HFFc6 (cell line): ENCODE results near the gene UNC119. TPM values are rescaled to one million over a fixed set of nuclear protein-coding genes. Genes with fewer than 3 reads are reported as not detected.

Experiments
- DNase-seq: peaks from one replicate; pipeline ENCODE4 v3.0.0-alpha.2; 2018
- H3K27ac Mint-ChIP-seq: 2 replicates; pipeline ENCODE4 v1.8.0; 2020; ENCODE audit warnings: mild to moderate bottlenecking, mixed read lengths
- H3K27me3 Mint-ChIP-seq: 2 replicates; pipeline ENCODE4 v1.8.0; 2021; ENCODE audit warnings: mild to moderate bottlenecking, moderate library complexity, mixed read lengths; ENCODE audit not compliant: insufficient read depth
- H3K36me3 Mint-ChIP-seq: 2 replicates; pipeline ENCODE4 v1.8.0; 2021; ENCODE audit warnings: low read depth, mixed read lengths
- H3K4me1 Mint-ChIP-seq: 2 replicates; pipeline ENCODE4 v1.8.0; 2020; ENCODE audit warnings: low read depth, mixed read lengths
- H3K4me3 Mint-ChIP-seq: 2 replicates; pipeline ENCODE4 v1.8.0; 2020; ENCODE audit warnings: mild to moderate bottlenecking, moderate library complexity, mixed read lengths
- H3K9me3 Mint-ChIP-seq: 2 replicates; pipeline ENCODE4 v1.8.0; 2020; ENCODE audit warnings: mild to moderate bottlenecking, mixed read lengths
- total RNA-seq, 6 experiments: library from RNA; stranded (reverse); fragmentation: NEBNext Ultra II Directional; extraction: Animal tissue kit (Norgen Biotek cat#: 25700); gene quantifications; 2 replicates in 1 of 6; 3 replicates in 5 of 6; pipeline ENCODE4 v1.2.3, GENCODE V29; 2021
- TF ChIP-seq, protein P1 (sequence below): fragments of 200-600 bp; sonication (generic); IDR thresholded peaks from 2 replicates; pipeline ENCODE4 v1.5.0; 2021; ENCODE audit warnings: antibody characterized with exemption, mild to moderate bottlenecking

Gene UNC119
- total RNA-seq, 6 experiments from 2014 or later: 28.3 to 36.9 (median 30.1) TPM

- H3K27me3 Mint-ChIP-seq: peaks cover 40% of the 10 kb centered on the region
- no peak for DNase-seq
- TF ChIP-seq, protein P1, sequence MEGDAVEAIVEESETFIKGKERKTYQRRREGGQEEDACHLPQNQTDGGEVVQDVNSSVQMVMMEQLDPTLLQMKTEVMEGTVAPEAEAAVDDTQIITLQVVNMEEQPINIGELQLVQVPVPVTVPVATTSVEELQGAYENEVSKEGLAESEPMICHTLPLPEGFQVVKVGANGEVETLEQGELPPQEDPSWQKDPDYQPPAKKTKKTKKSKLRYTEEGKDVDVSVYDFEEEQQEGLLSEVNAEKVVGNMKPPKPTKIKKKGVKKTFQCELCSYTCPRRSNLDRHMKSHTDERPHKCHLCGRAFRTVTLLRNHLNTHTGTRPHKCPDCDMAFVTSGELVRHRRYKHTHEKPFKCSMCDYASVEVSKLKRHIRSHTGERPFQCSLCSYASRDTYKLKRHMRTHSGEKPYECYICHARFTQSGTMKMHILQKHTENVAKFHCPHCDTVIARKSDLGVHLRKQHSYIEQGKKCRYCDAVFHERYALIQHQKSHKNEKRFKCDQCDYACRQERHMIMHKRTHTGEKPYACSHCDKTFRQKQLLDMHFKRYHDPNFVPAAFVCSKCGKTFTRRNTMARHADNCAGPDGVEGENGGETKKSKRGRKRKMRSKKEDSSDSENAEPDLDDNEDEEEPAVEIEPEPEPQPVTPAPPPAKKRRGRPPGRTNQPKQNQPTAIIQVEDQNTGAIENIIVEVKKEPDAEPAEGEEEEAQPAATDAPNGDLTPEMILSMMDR: no peak
- peaks cover 9% of the 10 kb centered on the region for H3K4me1 Mint-ChIP-seq
- no peak overlapping the region for H3K4me3 Mint-ChIP-seq
- no peaks in the 10 kb centered on the region for H3K9me3 Mint-ChIP-seq
- H3K36me3 Mint-ChIP-seq: no peaks in the 10 kb centered on the region
- no peak overlapping the region for H3K27ac Mint-ChIP-seq
Measured at GRCh38 chr17:28497931-28498330, 54.5 kb downstream of the UNC119 start.

Other genes with a start within 250 kb of the UNC119 start
- gene TMEM97, start 233.4 kb downstream of the UNC119 start, total RNA-seq: 10 to 100 TPM; 17.6 to 29.5 (median 24.1) TPM
- 10 to 100 TPM; 47.9 to 63.0 (median 50.9) TPM for gene IFT20, start 217.2 kb downstream of the UNC119 start, total RNA-seq
- gene TNFAIP1, start 216.9 kb downstream of the UNC119 start, total RNA-seq: 10 to 100 TPM; 73.8 to 89.7 (median 85.2) TPM
- 100 to 1,000 TPM; 104 to 118 (median 106) TPM for gene POLDIP2, start 195.1 kb downstream of the UNC119 start, total RNA-seq
- not detected for gene SEBOX, start 187.4 kb downstream of the UNC119 start, total RNA-seq
- gene VTN, start 182.3 kb downstream of the UNC119 start, total RNA-seq: under 1 TPM; 0.36 to 0.76 (median 0.60) TPM
- 10 to 100 TPM; 15.1 to 18.9 (median 16.8) TPM for gene SARM1, start 180.9 kb downstream of the UNC119 start, total RNA-seq
- 1 to 10 TPM; 4.3 to 6.7 (median 6.4) TPM for gene SLC46A1, start 146.4 kb downstream of the UNC119 start, total RNA-seq
- gene SLC13A2, start 79.0 kb downstream of the UNC119 start, total RNA-seq: under 1 TPM in 2 of 6 experiments, not detected in 4; 0.07 to 0.08 TPM
- not detected for gene FOXN1, start 46.3 kb downstream of the UNC119 start, total RNA-seq
- 10 to 100 TPM; 69.5 to 94.7 (median 78.0) TPM for gene PIGS, start 18.9 kb upstream of the UNC119 start, total RNA-seq
- 10 to 100 TPM in 5 of 6 experiments, 1 to 10 TPM in 1; 8.6 to 14.7 (median 10.3) TPM for gene ALDOC, start 24.3 kb upstream of the UNC119 start, total RNA-seq
- gene SPAG5, start 46.4 kb upstream of the UNC119 start, total RNA-seq: 10 to 100 TPM; 29.2 to 73.3 (median 69.4) TPM
- 1 to 10 TPM; 3.2 to 4.3 (median 3.5) TPM for gene RSKR, start 61.6 kb upstream of the UNC119 start, total RNA-seq
- gene BLTP2, start 92.5 kb upstream of the UNC119 start, total RNA-seq: 100 to 1,000 TPM; 111 to 158 (median 134) TPM
- gene SDF2, start 109.3 kb upstream of the UNC119 start, total RNA-seq: 10 to 100 TPM; 65.8 to 96.8 (median 71.5) TPM
- gene SUPT6H, start 109.6 kb upstream of the UNC119 start, total RNA-seq: 10 to 100 TPM; 72.7 to 79.7 (median 74.0) TPM
- gene PROCA1, start 159.3 kb upstream of the UNC119 start, total RNA-seq: 1 to 10 TPM in 1 of 6 experiments, under 1 TPM in 5; 0.60 to 1.1 (median 0.70) TPM
- 100 to 1,000 TPM; 161 to 219 (median 192) TPM for gene RAB34, start 165.2 kb upstream of the UNC119 start, total RNA-seq
- 1,000 to 10,000 TPM; 1,227 to 1,529 (median 1,391) TPM for gene RPL23A, start 167.4 kb upstream of the UNC119 start, total RNA-seq
- gene TLCD1, start 173.6 kb upstream of the UNC119 start, total RNA-seq: 10 to 100 TPM in 4 of 6 experiments, 1 to 10 TPM in 2; 8.0 to 14.6 (median 11.3) TPM
- 1 to 10 TPM; 1.9 to 3.1 (median 2.5) TPM for gene NEK8, start 176.2 kb upstream of the UNC119 start, total RNA-seq
- gene TRAF4, start 191.4 kb upstream of the UNC119 start, total RNA-seq: 10 to 100 TPM; 48.0 to 61.3 (median 53.8) TPM